GM10266 (cell line): ENCODE results near the gene KLHL25.

ENCODE experiments used
- DNase-seq: peaks from one replicate; pipeline ENCODE4 v3.0.0; 2012; ENCODE audit errors: extremely low spot score
- CTCF ChIP-seq: IDR thresholded peaks from 2 replicates; pipeline ENCODE4 v1.5.1; 2012; ENCODE audit warnings: mild to moderate bottlenecking, low read depth; ENCODE audit not compliant: control insufficient read depth, insufficient read depth; ENCODE audit errors: missing control alignments

The KLHL25 gene

DNA sequence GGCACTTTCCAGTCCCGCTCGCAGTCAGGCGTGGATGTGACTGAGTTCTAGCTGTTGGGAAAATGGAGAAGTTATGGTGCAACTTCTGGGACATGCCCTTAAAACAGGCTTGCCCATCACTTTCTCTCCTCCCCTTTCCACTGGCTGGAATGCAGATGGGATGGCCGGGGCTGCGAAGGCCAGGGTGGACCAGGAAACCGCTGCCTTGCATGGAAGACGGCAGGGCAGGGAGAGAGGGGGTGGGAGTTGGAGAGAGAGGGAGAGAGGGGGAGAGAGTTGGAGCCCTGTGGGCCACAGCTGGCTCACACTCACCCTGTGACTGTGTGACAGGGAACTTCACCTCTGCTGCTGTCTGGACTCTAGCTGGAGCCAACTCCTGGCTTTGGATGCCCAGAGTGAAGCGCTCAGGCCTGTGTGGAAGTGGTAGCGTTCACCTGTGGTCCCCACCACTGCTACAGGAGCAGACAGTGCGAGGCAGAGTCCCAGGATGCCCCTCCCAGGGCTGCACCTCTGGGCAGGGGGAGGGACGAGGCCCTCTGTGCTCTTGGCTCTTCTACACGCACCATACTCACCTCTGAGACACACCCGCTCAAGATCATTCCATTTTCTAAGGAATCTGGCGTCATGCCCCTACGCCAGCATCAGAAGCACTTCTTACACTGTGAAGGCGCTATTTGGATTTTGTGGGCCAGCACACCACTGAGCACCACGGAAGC, 36.6 kb downstream of the KLHL25 start:
- no peak for TF ChIP-seq CTCF
- DNase-seq = no peak

DNA sequence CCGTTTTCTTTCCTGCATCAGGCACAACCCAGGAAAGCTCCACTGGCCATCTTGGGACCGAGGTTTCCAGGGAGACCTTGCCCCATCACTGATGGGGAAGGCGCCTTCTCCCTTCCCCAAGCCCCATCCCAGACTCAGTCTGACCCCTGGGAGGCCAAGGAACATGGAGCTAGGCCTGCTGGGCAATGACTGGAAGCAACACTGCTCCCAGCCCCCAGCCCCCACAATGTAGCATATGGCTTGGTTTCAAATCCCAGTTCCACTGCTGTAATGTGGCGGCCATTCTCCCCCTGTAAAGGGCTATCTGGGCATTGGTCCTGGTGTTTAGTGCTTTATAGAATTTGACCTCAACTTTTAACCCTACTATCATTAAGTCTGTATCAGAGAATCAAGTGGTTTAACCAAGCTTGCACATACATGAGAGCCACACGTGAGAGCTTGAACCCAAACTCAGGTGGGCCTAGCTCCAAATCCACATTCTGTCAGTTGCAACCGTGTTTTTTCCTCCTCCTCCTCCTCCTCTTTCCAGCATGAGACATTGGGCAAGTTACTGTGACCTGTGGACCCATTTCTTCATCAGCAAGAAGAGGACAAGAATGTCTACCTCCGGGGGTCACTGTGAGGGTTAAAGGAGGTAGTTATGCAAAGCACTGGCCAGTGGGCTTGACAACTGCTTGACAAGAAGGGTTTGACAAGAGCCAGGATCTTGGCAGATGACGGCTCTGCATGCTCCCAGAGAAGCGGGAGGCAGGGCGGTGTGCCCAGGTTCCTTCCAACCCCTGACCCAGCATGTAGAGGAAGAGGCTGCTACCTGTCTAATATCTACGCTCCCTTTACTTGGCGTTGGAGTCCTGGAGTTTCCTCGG, 37.4 kb downstream of the KLHL25 start:
- no peak for TF ChIP-seq CTCF
- no peak for DNase-seq

- DNase-seq = no peak
- no peak for TF ChIP-seq CTCF
Observed at GRCh38 chr15:85756411-85757072, 38.2 kb downstream of the KLHL25 start.

DNA sequence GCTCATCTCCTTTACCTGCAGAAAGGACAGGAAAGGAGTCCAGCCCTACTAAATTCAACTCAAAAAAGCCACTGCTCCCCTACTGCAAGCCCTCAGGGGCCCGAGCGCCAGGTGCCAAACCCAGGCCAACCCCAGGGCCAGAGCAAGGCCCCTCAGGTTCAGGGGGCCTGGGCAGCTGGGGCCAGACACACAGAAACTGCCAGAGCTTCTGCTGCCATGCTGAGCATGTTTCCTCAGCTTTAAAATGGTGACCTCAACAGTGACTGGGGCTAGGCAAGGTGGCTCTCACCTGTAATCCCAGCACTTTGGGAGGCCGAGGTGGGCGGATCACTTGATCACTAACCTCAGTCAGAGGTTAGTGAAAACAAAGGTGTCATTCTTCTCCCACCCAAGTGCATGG, 38.8 kb downstream of the KLHL25 start:
- DNase-seq = no peak
- TF ChIP-seq CTCF = no peak

DNA sequence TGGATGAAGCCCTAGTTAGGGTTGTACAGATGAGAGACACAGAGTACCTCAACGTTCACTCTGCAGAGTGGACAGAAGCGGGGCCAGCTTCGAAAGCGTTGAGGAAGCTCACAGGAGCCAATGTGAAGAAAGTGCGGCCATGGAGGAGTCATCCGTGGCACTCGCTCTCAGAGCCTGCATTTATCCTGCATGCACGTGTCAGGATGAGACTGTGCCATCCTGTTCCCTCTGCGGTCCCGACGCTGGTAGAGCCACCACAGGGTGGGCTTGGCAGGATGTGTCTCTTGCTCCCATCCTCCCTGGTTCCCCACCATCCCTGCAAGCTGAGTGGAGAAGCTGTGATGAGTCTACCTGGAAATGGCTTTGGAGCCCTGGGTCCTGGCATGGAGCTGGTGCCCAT, 39.3 kb downstream of the KLHL25 start:
- no peak for TF ChIP-seq CTCF
- DNase-seq = no peak

DNA sequence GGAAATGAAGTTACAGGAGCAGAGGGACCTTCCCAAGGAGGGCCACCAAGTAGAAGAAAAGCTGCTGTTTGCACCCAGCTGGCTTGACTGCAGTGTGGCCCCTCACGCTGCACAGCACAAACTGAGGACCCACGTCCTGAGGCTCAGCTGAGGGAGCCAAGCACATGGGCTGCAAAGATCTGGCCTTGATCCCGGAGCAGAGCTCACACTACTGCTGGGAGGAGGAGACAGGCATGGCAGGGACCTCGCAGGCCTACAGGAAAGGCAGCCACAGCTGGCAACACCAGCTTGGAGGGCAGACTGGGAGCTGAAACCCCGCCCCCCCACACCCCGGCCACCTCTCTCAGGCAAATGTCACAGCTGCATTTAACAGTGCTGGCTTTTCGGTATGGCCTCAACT, 39.7 kb downstream of the KLHL25 start:
- no peak for DNase-seq
- no peak for TF ChIP-seq CTCF
